NK-92 (cell line): Measurements from ENCODE around the gene LAMTOR5.
"Not testable (repeated sequence)": the region's sequence is repeated elsewhere in the genome, so short reads cannot be mapped to it uniquely, and the experiment has no call there.

Source experiments
- DNase-seq: peaks from one replicate; lab custom pipeline; 2025; ENCODE audit not compliant: unreplicated experiment; lab: John Stamatoyannopoulos, UW

The LAMTOR5 gene

DNA sequence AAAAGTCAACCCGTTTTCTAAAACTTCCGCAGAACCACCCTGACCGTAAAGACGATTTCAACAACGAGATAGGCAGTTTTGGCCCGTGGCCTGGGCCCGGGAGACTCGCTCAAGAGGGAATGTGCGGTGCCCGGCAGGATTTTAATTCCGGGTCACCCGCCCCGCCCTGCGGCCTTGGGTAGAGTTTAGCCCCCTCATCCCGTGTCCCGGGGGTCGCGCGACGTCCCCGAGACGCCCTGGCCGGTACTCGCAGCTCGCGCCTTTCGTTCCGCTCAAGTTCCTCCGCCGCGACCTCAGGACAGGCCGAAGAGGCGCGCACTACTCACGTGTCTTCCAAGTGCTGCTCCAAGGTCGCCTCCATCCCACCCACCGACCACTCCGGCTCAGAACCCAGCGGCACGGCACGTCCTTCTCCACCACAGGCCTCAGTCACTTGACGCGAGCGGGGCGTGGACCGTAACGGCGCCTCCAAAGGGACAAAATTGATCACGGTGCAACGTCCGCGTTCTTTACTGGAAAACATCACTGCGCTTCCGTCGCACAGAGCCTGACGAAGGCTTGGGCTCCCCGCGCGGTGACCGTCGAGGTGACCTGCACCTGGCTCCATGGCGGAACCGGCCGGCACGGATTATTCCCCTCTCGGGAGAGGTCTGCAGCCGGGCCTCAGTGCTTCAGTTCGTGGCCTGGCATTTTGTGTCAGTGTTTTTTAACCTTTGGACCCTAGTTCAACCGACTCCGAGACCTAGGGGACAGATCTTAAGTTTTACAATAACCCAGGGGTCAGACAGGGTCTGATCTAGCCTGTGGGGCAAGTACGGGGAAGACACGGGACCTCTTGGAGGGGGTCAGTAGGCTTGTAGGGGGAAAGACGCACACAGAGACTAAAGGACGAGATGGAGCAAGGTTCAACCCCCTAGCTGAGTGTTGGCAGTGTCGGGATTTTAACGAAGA lies at the start of gene LAMTOR5:
Gene LAMTOR5 (minus strand): TSS at position 435 of the 951 bp plus-strand sequence. CDS start 74 bp downstream, at position 361.
- no peak for DNase-seq

DNA sequence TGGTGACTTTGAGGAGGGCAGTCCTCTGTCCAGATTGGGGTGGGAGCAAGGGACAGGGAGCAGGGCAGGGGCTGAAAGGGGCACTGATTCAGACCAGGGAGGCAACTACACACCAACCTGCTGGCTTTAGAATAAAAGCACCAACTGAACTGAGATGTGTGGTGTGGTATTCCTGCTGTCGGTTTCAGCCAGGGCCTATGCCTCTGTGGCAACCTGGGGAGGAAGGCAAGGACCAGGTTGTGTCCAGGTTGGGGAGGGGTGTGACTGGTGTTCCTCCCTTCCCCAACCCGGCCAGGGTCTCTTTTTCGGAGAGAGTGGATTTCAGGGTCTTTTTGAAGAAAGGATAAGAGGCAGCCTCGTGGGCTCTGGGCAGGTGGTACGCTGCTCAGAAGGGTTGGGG lies 49.7 kb upstream of the LAMTOR5 start:
- DNase-seq = no peak

GRCh38 chr1:110455151-110455550 lies 47.7 kb upstream of the LAMTOR5 start:
- no peak for DNase-seq

DNA sequence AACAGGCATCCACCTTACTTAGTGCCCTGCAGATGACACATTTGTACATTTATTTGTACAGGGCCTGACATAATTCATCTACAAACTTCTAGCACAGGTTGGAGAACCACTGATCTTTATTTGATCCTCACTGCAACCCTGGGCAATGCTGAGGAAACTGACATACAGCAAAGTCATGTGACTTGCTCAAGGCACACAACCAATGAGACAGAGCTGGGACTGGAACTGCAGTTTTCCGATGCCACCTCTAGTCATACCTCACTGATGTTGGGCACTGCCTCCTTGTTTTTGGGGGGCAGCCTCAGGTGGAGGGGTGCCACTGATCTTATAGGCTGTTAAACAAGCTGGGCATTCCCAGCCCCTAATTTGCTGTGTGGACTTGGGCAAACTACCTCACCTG lies 46.8 kb upstream of the LAMTOR5 start:
- DNase-seq = no peak

GRCh38 chr1:110453829-110454228 lies 46.3 kb upstream of the LAMTOR5 start:
- no peak for DNase-seq

DNA sequence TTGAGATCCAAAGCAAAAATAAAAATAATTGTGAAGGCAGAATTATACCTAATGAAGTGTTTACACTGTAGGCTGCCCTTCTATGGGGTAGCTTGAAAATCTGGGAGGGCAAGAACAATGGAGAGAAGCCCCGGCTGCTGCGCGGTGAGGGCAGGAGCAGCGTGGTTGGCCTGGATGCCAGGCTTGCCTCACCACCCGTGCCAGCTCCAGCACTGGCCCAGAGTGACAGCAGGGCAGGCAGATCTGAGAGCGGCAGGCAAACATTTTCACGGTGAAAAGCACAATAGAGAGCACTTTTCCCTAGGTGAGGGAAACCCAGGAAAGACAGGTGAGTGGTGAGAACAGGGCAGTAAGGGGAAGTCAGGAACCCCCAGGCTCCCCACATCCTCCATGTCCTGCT lies 44.8 kb upstream of the LAMTOR5 start:
- no peak for DNase-seq

- DNase-seq = no peak
Measured at GRCh38 chr1:110450929-110451328, 43.4 kb upstream of the LAMTOR5 start, which contains the start of gene PROK1. PROK1 (plus strand) TSS chr1:110451149; CDS start chr1:110451217, 68 bp downstream.

- no peak for DNase-seq
Measured at GRCh38 chr1:110449661-110450651, 42.5 kb upstream of the LAMTOR5 start.

DNA sequence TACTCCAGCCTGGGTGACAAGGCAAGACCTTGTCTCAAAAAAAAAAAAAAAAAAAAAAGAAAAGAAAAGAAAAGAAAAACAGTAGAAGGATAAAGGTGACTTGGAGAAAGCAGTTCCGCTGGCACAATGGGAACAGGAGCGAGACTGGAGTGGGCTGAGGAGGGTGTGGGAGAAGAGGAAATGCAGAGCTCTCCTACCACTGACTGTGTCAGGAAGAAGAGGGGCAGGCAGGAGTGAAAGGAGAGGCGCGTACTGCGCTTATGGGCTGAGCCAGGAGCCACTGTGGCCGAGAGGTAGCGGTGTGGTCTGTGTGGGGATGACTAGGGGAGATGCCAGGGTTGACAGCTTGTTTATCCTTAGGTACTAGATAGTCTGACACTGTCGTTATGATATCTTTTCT lies 37.1 kb upstream of the LAMTOR5 start:
- no peak for DNase-seq

- DNase-seq = no peak
Measured at GRCh38 chr1:110443451-110443850, 36.0 kb upstream of the LAMTOR5 start.

DNA sequence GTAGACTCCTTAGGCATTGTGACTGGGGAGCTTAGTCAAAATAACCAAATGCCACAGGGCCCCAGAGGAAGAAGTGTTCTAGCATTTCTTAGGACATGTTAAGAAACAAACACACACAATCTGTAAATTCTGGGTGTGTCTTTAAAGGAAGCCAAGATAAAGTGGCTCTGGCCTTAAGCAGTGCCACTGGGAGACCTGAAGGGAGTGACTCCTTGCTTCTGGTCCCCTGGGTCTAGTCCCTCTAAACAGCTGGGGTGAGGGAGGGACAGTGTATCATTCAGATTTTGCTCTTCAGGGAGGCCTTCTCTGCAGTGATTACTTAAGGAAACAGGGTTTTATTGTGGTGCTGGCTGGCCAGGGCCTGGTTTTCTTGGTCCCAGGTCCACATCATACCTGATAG lies 34.4 kb upstream of the LAMTOR5 start:
- no peak for DNase-seq

DNA sequence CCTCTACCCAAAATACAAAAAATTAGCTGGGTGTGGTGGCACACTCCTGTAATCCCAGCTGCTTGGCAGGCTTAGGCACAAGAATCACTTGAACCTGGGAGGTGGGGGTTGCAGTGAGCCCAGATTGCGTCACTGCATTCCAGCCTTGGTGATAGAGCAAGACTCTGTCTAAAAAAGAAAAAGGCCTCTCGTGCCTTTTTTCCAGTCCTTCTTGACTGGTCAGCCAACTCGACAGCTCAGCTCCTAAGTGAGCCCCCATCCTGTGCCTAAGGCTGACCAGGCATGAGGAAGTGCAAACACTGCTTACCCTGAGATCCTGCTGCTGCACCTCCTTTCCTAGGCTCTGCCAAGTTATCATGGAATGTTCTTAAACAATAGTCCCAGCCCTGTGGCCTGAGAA lies 33.4 kb upstream of the LAMTOR5 start:
- no peak for DNase-seq

- DNase-seq = not testable (repeated sequence)
Measured at GRCh38 chr1:110439873-110440272, 32.4 kb upstream of the LAMTOR5 start.

GRCh38 chr1:110438893-110439292 lies 31.4 kb upstream of the LAMTOR5 start:
- DNase-seq = no peak

DNA sequence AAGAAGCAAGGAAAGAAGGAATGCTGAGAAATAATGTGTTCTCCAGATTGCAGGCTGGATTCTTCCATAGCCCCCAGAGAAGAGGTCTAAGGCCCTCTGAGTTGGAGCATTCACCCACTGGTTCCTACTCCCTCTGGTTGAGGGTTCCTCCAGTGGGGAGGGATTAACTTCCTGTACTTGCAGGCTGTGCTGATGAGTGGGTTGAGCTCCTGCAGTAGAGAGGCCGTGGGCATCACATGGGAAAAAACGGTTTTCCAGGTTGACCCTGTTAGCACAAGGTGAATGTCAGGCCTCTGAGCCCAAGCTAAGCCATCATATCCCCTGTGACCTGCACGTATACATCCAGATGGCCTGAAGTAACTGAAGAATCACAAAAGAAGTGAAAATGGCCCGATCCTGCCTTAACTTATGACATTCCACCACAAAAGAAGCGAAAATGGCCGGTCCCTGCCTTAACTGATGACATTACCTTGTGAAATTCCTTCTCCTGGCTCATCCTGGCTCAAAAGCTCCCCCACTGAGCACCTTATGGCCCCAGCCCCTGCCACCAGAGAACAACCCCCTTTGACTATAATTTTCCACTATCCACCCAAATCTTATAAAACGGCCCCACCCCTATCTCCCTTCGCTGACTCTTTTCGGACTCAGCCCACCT lies 30.3 kb upstream of the LAMTOR5 start:
- DNase-seq = not testable (repeated sequence)

GRCh38 chr1:110436635-110437034 lies 29.1 kb upstream of the LAMTOR5 start:
- DNase-seq = no peak

DNA sequence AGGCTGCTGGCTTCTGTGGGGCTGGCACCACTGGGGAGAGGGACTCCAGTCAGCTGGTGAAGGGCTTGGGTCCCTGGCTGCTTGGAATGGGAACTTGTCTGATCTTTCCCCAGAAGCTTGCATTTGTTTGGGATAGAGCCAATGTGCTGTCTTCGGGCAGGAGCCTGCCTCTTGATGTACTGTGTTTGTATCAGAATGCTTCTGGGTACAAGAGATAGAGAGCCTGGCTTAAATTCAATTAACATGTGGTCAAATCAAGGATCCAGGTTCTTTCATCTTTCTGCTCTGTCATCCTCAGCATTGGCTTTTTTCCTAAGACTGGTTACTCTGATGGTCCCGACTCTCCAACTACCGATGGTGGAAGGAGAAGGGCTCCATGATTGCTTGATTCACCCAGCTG lies 27.5 kb upstream of the LAMTOR5 start:
- DNase-seq = no peak

GRCh38 chr1:110433803-110434202 lies 26.3 kb upstream of the LAMTOR5 start:
- no peak for DNase-seq

DNA sequence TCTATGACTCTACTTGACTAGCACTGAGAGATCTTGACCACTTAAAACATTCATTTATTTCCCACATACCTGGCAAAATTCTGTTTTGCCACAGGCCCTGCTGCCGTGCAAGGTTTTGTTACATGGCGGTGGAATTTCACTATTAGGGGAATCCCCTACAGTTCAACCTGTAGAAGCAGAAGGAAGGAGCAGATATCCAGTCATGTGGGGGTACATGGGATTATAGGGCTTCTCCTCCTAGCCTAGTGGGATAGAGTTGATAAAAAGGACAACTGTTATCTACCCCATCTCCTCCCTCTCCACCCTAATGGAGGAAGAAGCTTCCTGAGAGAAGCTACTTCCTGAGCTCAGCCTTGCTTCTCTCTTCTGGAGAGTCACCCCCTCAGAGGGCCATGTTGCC lies 25.7 kb upstream of the LAMTOR5 start:
- no peak for DNase-seq

- no peak for DNase-seq
Measured at GRCh38 chr1:110430901-110431300, 23.4 kb upstream of the LAMTOR5 start.

DNA sequence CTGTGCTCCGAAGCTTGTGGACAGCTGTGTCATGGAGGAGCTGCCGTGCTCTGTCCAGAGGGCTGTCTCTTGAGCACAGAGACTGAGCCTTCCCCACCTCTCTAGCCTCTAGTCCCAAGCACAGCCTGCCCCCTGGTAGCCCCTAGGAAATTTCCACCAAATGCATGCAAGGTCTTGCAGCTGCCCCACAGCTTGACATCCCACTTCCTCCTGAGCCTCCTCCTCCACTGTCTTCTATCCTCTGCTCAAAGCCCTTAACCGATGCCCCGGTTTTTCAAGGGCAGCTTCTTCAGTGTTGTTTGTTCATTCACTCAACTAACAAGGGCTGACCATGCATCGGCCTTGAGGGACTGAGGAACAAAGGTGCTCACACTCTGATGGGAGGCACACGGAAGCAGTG lies 22.9 kb upstream of the LAMTOR5 start:
- no peak for DNase-seq
